ENCODE results near the gene ASB6.

DNA sequence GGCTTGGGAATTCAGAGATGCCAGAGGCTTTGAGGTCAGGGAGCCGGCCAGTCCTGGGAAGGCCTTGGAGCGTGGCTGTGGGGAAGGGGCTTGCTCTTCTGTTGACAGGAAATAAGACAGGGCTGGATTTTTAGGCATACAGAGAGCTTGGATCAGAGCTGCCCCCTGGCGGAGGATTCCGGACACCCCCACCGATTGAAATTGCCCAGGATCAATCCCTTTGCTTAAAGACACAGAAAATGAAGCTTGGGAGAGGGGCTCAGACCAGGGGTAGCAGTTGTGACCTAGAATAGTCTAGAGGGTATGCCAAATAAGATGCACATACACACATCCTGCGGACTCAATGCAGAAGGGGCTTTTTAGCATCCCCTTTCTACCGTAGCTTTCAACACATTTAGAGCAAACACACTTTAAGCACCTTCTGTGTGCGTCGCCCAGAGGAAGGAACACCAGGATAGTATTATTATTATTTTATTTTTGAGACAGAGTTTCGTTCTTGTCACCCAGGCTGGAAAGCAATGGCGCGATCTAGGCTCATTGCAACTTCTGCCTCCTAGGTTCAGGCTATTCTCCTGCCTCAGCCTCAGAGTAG, 17.7 kb downstream of the ASB6 start:
- TF ChIP-seq ZNF114 (CRISPR knock-in tag; IDR thresholded peaks at IDR 0.05) (no peak), EZH2 (IDR thresholded peaks at IDR 0.05; ENCODE audit: low read depth, unreplicated experiment) (no peak), POLR2AphosphoS5 (IDR thresholded peaks at IDR 0.05; ENCODE audit: low read depth) (no peak)
- TF ChIP-seq, protein P1, sequence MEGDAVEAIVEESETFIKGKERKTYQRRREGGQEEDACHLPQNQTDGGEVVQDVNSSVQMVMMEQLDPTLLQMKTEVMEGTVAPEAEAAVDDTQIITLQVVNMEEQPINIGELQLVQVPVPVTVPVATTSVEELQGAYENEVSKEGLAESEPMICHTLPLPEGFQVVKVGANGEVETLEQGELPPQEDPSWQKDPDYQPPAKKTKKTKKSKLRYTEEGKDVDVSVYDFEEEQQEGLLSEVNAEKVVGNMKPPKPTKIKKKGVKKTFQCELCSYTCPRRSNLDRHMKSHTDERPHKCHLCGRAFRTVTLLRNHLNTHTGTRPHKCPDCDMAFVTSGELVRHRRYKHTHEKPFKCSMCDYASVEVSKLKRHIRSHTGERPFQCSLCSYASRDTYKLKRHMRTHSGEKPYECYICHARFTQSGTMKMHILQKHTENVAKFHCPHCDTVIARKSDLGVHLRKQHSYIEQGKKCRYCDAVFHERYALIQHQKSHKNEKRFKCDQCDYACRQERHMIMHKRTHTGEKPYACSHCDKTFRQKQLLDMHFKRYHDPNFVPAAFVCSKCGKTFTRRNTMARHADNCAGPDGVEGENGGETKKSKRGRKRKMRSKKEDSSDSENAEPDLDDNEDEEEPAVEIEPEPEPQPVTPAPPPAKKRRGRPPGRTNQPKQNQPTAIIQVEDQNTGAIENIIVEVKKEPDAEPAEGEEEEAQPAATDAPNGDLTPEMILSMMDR (conservative IDR thresholded peaks at IDR 0.05; ENCODE audit: low read depth in 2 of 2) = peak; percentile 79 to 88
